ENCODE results near the gene VSIG1. TPM values are rescaled to one million over a fixed set of nuclear protein-coding genes. Genes with fewer than 3 reads are reported as not detected.

The VSIG1 gene
- total RNA-seq, 8 experiments from 2014 or later: 0.21 to 4.5 (median 0.63) TPM; not detected in 3

- H3K4me1 ChIP-seq (replicated peaks in 1 of 2): no peaks in the 10 kb centered on the region
- ATAC-seq (replicated peaks in 6 of 8): no peak
- no peak overlapping the region for H3K4me3 ChIP-seq
- WGBS, 10 experiments: 61 to 100% (median 100%) methylated on average over 1 to 2 of the region's 2 CpGs; no CpG with 5 or more reads in 5 of the 10 experiments
- in situ Hi-C loops (cut with MboI; ENCODE audit: low pct_unique_long_range_greater_than_20kb in 2 of 9, low sequenced_read_pairs in 9 of 9, unreplicated experiment in 9 of 9): no loop called here
- no peak overlapping the region for H3K27ac ChIP-seq
Measured at GRCh38 chrX:108081110-108081509, 36.2 kb downstream of the VSIG1 start.

- no peak for ATAC-seq (replicated peaks in 6 of 8)
- in situ Hi-C loops (cut with MboI; ENCODE audit: low pct_unique_long_range_greater_than_20kb in 2 of 9, low sequenced_read_pairs in 9 of 9, unreplicated experiment in 9 of 9): no loop called here
- 60 to 80% (median 64%) methylated on average over 1 to 6 of the region's 6 CpGs; no CpG with 5 or more reads in 6 of the 10 experiments for WGBS, 10 experiments
- no peaks in the 10 kb centered on the region for H3K4me1 ChIP-seq (replicated peaks in 1 of 2)
- no peak overlapping the region for H3K4me3 ChIP-seq
- H3K27ac ChIP-seq: no peak overlapping the region
Measured at GRCh38 chrX:108087792-108088191, 42.9 kb downstream of the VSIG1 start.

- 50 to 86% methylated on average over 1 of the region's 1 CpG; no CpG with 5 or more reads in 8 of the 10 experiments for WGBS, 10 experiments
- in situ Hi-C loops (cut with MboI; ENCODE audit: low pct_unique_long_range_greater_than_20kb in 2 of 9, low sequenced_read_pairs in 9 of 9, unreplicated experiment in 9 of 9): no loop called here
- Histone ChIP-seq H3K27ac (no peak overlapping the region), H3K4me1 (replicated peaks in 1 of 2) (no peaks in the 10 kb centered on the region), H3K4me3 (no peak overlapping the region)
- no peak for ATAC-seq (replicated peaks in 6 of 8)
Measured at GRCh38 chrX:108088511-108088910, 43.6 kb downstream of the VSIG1 start.

DNA sequence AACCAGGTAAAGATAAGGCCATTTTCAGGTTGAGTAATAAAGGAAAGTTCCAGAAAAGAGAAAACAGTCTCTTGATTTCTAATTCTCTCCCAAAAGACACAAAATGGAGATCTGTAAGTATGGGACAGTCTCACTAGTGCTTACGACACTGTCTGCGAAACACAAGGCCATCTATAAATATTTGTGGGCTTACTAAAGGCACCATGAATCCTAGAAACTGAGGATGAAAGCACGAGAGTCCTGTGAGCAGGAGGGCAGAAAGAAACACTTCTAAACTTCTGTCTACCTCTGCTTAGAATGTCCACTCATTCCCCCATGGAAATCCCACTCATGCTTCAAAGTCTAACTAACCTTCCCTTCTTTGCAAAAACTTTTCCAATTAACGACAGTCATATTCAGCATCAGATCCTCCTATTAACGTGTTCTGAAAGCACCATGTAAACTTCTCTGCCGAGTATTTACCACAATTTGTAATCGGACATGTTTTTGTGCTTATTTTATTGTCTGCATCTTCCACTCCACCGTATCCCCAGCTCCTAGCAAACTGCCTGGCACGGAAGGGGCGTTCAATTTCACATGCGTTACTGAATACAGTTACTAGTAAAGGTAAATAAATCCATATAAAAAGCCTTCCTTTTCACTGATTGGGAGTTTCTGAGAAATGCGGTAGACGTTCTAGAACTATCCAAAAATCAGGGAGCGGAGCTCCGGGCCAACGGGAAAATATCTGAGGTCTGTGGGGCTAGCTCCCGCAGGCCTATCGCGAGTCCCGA, 45.8 kb downstream of the VSIG1 start:
- Histone ChIP-seq H3K4me3 (peak overlapping the region; percentile 44 to 99 (median 56)), H3K27ac (peak overlapping the region; percentile 76 to 84), H3K4me1 (replicated peaks in 1 of 2) (no peaks in the 10 kb centered on the region)
- ATAC-seq (replicated peaks in 6 of 8): no peak
- in situ Hi-C loops (cut with MboI; ENCODE audit: low pct_unique_long_range_greater_than_20kb in 2 of 9, low sequenced_read_pairs in 9 of 9, unreplicated experiment in 9 of 9): no loop called here
- WGBS, 10 experiments: 0 to 34% (median 10%) methylated on average over 1 to 12 of the region's 20 CpGs; no CpG with 5 or more reads in 4 of the 10 experiments

DNA sequence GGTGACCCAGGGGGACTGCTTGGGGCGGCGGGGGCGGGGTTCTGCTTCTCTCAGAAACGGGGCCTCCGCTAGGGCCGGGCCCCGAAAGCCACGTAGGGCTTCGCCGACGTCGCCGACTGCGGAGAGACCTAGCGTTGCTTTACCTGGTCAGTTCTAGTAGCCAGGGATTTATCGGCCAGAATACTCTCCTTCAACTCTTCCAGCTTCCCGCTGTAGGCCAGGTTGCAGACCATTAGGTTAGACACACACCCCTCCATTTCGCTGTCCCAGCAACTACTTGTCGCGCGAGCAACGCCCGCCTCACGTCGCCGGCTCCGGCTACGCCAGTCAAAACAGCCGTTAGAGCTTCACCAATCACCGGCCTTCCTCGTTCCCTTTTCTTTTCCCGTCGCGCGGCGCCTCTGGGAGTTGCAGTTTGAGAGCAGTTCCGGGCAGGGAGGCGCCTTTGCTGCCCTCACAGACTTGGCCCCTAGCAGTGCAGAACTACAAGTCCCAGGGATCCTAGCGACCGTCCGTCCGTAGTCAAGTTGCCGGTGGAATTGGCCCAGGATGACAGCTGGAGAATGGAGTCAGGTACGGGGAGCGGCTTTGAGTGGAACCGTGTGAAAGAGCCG, 46.5 kb downstream of the VSIG1 start, which contains the start of the genes ATG4A and PSMD10:
TSS of gene ATG4A (plus strand) at position 515 of the 614 bp plus-strand sequence. CDS start at position 564, 49 bp downstream.
TSS of gene PSMD10 (minus strand) at position 279 of the 614 bp plus-strand sequence. CDS start at position 257, 22 bp downstream.
- peak; percentile 93 to 98 (median 97) for ATAC-seq (replicated peaks in 6 of 8)
- peak within 1 kb of the TSS; percentile 44 to 99 (median 56) for H3K4me3 ChIP-seq
- H3K27ac ChIP-seq: peak within 1 kb of the TSS; percentile 76 to 84
- no peaks in the 10 kb centered on the region for H3K4me1 ChIP-seq (replicated peaks in 1 of 2)
- 0 to 57% (median 10%) methylated on average over 1 to 28 of the region's 47 CpGs; no CpG with 5 or more reads in 7 of the 10 experiments for WGBS, 10 experiments
- in situ Hi-C loops (cut with MboI; ENCODE audit: low pct_unique_long_range_greater_than_20kb in 2 of 9, low sequenced_read_pairs in 9 of 9, unreplicated experiment in 9 of 9): no loop called here

- in situ Hi-C loops (cut with MboI; ENCODE audit: low pct_unique_long_range_greater_than_20kb in 2 of 9, low sequenced_read_pairs in 9 of 9, unreplicated experiment in 9 of 9): no loop called here
Measured at GRCh38 chrX:108091878-108092291, 47.0 kb downstream of the VSIG1 start.

DNA sequence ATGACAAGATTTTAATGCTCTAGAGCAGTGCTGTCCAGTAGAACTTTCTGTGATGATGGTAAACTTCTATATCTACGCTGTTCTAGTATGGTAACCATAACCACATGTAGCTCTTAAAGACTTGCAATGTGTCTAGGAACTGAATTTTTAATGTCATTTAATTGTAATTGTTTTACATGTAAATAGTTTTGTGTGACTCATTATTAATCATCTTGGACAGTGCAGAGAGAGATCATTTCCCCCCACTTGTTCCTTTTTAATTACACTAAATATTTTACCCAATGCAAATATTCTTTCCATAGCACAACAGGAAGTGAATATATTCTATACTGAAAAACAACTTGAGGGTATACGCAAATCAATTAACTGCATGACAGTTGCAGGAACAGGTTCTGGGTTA, 52.5 kb downstream of the VSIG1 start:
- in situ Hi-C loops (cut with MboI; ENCODE audit: low pct_unique_long_range_greater_than_20kb in 2 of 9, low sequenced_read_pairs in 9 of 9, unreplicated experiment in 9 of 9): no loop called here
- ATAC-seq (replicated peaks in 6 of 8): peak in 1 of 8 experiments; percentile 31
- H3K4me1 ChIP-seq (replicated peaks in 1 of 2): no peaks in the 10 kb centered on the region
- H3K27ac ChIP-seq: no peak overlapping the region
- H3K4me3 ChIP-seq: no peak overlapping the region
- WGBS, 10 experiments: 0 to 100% (median 50%) methylated on average over 1 to 2 of the region's 2 CpGs; no CpG with 5 or more reads in 5 of the 10 experiments

More at GRCh38 chrX:108091878-108092291, 47.0 kb downstream of the VSIG1 start:
- H3K4me3 ChIP-seq: peak overlapping the region; percentile 44 to 99 (median 51)
- peak overlapping the region; percentile 33 to 56 for H3K27ac ChIP-seq
- H3K4me1 ChIP-seq (replicated peaks in 1 of 2): no peaks in the 10 kb centered on the region
- peak; percentile 36 to 62 (median 54) for ATAC-seq (replicated peaks in 6 of 8)
- 28% methylated on average over 10 of the region's 15 CpGs; no CpG with 5 or more reads in 9 of the 10 experiments for WGBS, 10 experiments

GRCh38 chrX:108105473-108105872, 60.6 kb downstream of the VSIG1 start:
- Histone ChIP-seq H3K27ac (no peak overlapping the region), H3K4me3 (no peak overlapping the region), H3K4me1 (replicated peaks in 1 of 2) (no peaks in the 10 kb centered on the region)
- in situ Hi-C loops (cut with MboI; ENCODE audit: low pct_unique_long_range_greater_than_20kb in 2 of 9, low sequenced_read_pairs in 9 of 9, unreplicated experiment in 9 of 9): no loop called here
- ATAC-seq (replicated peaks in 6 of 8): no peak

DNA sequence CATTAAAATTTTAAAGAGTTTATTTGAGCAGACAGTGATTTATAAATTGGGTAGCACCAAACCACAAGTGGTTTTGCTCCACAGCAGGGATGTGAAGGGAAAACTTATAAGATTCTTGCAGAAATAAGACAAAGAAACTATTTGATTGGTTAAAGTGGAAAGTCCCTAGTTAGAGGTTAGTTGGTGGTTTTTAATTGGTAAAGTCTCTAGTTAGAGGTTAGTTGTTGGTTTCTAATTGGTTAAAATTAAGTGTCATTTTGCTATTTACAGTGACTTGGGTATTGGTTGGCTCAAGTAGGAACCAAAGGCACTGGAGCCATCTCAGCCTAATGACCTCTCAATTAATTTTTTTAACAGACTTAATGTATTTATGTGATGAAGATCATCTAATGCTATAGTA, 69.7 kb downstream of the VSIG1 start:
- Histone ChIP-seq H3K4me3 (no peak overlapping the region), H3K27ac (no peak overlapping the region), H3K4me1 (replicated peaks in 1 of 2) (no peaks in the 10 kb centered on the region)
- in situ Hi-C loops (cut with MboI; ENCODE audit: low pct_unique_long_range_greater_than_20kb in 2 of 9, low sequenced_read_pairs in 9 of 9, unreplicated experiment in 9 of 9): no loop called here
- no peak for ATAC-seq (replicated peaks in 6 of 8)

DNA sequence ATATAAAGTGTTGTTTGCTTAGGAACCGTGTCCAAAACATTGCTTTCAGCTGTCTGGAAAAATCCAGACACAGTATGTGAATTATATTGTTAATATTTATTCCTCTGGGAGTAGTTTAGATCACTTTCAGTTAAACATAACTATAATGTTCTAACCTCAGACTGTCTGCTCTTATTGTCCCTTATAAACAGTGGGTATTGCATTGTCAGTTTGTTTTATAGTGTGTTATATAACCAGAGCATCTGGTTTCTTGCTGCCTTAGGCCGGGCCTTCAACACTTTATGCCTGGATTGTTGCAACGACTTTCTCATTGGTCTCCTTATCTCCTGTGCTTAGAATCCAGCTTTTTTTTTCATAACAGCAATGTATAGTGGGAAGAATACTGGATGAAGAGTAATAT, 73.1 kb downstream of the VSIG1 start:
- in situ Hi-C loops (cut with MboI; ENCODE audit: low pct_unique_long_range_greater_than_20kb in 2 of 9, low sequenced_read_pairs in 9 of 9, unreplicated experiment in 9 of 9): no loop called here
- WGBS, 10 experiments: 18 to 90% (median 51%) methylated on average over 2 to 3 of the region's 3 CpGs; no CpG with 5 or more reads in 6 of the 10 experiments
- Histone ChIP-seq H3K27ac (no peak overlapping the region), H3K4me3 (no peak overlapping the region), H3K4me1 (replicated peaks in 1 of 2) (no peaks in the 10 kb centered on the region)
- no peak for ATAC-seq (replicated peaks in 6 of 8)

DNA sequence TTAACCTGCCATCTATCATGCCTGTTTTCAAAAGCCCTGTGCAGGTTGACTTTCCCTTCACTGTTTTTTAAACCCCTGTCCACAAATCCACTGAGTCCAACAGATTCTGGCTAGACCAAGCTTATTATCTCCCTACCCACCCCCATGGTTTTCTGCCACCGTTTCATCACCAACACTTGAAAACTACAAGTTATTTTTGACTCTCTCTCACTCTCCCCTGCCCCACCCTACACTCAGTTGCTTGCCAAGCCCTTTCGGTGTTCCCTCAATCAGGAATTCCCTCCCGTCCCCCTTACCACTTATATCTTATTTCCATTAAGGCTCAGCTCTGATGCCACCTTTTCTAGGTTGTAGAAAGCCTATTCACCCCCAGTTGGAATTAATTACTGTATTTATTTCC, 76.4 kb downstream of the VSIG1 start:
- no peaks in the 10 kb centered on the region for H3K4me1 ChIP-seq (replicated peaks in 1 of 2)
- WGBS, 10 experiments: 0 to 83% (median 30%) methylated on average over 1 to 2 of the region's 3 CpGs; no CpG with 5 or more reads in 7 of the 10 experiments
- in situ Hi-C loops (cut with MboI; ENCODE audit: low pct_unique_long_range_greater_than_20kb in 2 of 9, low sequenced_read_pairs in 9 of 9, unreplicated experiment in 9 of 9): no loop called here
- no peak overlapping the region for H3K27ac ChIP-seq
- no peak overlapping the region for H3K4me3 ChIP-seq
- no peak for ATAC-seq (replicated peaks in 6 of 8)

DNA sequence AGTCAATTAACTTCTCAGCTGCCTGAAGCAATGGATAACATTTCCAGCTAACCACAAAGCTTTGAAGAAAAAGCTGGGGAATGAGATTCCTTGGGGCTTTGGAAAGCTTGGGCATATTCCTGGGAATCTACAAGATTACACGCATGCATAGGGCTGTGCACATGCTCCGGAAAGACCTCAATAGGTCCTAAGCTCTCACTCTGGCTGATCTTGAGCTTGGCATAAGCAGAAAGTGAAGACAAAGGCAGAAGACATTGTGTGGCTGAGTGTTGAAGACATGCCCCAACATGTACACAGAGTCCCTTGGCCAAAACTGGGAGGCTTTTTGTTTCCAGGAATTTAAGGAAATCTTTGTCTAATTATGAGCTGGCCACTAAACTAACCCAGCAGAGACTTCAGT, 77.9 kb downstream of the VSIG1 start:
- in situ Hi-C loops (cut with MboI; ENCODE audit: low pct_unique_long_range_greater_than_20kb in 2 of 9, low sequenced_read_pairs in 9 of 9, unreplicated experiment in 9 of 9): no loop called here
- peak in 3 of 8 experiments; percentile 51 to 68 (median 56) for ATAC-seq (replicated peaks in 6 of 8)
- Histone ChIP-seq H3K27ac (no peak overlapping the region), H3K4me1 (replicated peaks in 1 of 2) (no peaks in the 10 kb centered on the region), H3K4me3 (no peak overlapping the region)
- 44 to 100% methylated on average over 1 to 2 of the region's 2 CpGs; no CpG with 5 or more reads in 8 of the 10 experiments for WGBS, 10 experiments

DNA sequence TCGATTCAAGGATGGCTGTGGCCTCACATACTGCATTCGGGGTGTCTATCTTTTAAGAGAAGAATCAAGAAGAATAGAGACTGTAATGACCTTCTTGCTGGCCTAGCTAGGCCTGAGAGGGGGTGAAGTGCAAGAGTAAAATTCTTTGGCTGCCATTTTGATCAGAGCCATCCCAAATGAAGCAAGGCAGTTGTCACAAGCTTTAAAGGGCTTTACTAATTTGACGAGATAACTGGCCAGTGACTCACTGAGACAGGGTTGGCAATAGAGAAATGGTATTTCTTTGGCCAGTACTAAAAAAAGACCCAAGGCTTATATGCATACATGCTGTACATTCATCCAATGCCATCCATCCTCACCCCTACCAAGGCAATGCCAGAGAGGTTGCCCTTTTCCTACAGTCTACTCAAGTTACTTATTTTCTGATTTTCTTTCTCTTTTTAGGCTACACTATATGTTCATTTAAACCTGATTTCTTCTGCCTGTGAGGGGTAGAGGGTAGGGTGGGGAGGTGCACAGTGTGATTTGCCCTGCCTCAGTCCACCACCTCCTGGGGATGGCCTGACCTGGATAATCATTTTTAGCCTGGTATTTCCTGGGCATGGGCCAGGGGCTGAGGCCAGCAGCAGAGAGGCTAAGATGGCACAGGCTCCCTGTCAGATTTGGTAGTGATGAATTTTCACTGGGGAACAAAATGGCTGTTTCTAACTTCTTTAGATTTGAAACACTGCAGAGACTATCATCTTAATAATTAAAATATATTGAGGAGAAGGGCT, 78.9 kb downstream of the VSIG1 start:
- no peak for ATAC-seq (replicated peaks in 6 of 8)
- in situ Hi-C loops (cut with MboI; ENCODE audit: low pct_unique_long_range_greater_than_20kb in 2 of 9, low sequenced_read_pairs in 9 of 9, unreplicated experiment in 9 of 9): no loop called here
- Histone ChIP-seq H3K4me3 (no peak overlapping the region), H3K4me1 (replicated peaks in 1 of 2) (no peaks in the 10 kb centered on the region), H3K27ac (no peak overlapping the region)
- 56 to 100% (median 76%) methylated on average over 2 to 3 of the region's 3 CpGs; no CpG with 5 or more reads in 6 of the 10 experiments for WGBS, 10 experiments

Measured in motor neuron (in vitro differentiated cells).